Suprapubic skin (tissue), 4 donors: ENCODE results near the gene AFG1L. TPM values are rescaled to one million over a fixed set of nuclear protein-coding genes. Genes with fewer than 3 reads are reported as not detected.
"Not testable (repeated sequence)": the region's sequence is repeated elsewhere in the genome, so short reads cannot be mapped to it uniquely, and the experiment has no call there.

Experiments used
- DNase-seq, 2 donors: peaks; one replicate each; pipeline ENCODE4 v3.0.0-alpha.2; 2019; ENCODE audit warnings: low spot score in 2 of 2
- H3K27ac ChIP-seq: fragments of 200-600 bp; sonication (generic); one replicate; pipeline ENCODE4 v1.5.1; 2019
- H3K27me3 ChIP-seq: fragments of 200-600 bp; sonication (generic); one replicate; pipeline ENCODE4 v1.5.1; 2019
- H3K36me3 ChIP-seq: fragments of 200-600 bp; sonication (generic); one replicate; pipeline ENCODE4 v1.5.1; 2019
- H3K4me1 ChIP-seq: fragments of 200-600 bp; sonication (generic); one replicate; pipeline ENCODE4 v1.5.1; 2019
- H3K4me3 ChIP-seq: fragments of 200-600 bp; sonication (generic); one replicate; pipeline ENCODE4 v1.5.1; 2019; ENCODE audit warnings: mild to moderate bottlenecking
- H3K9me3 ChIP-seq: fragments of 200-600 bp; sonication (generic); one replicate; pipeline ENCODE4 v1.5.1; 2019
- EP300 ChIP-seq: sonication (generic); formaldehyde crosslinking; IDR thresholded peaks from one replicate; pipeline ENCODE4 v1.6.1; 2017; ENCODE audit warnings: antibody characterized with exemption
- POLR2A ChIP-seq, 2 donors: fragments of 450-650 bp; IDR thresholded peaks; one replicate each; pipeline ENCODE4 v1.6.1; 2017; ENCODE audit warnings: antibody characterized with exemption in 2 of 2, mild to moderate bottlenecking in 2 of 2, moderate library complexity in 2 of 2
- POLR2AphosphoS5 ChIP-seq, 3 donors: sonication (generic); formaldehyde crosslinking; IDR thresholded peaks; one replicate each; pipeline ENCODE4 v1.6.1; 2017; ENCODE audit warnings: antibody characterized with exemption in 3 of 3
- whole genome bisulfite sequencing: methylation state at CpG from one replicate; pipeline ENCODE4 v1.1.5; 2018; 5-methylcytosine and 5-hydroxymethylcytosine counted together
- total RNA-seq, 4 donors: library from RNA; depleted of rRNA; stranded (reverse); fragments of >200 nt; gene quantifications; one replicate each; pipeline ENCODE4 v1.1.0, GENCODE V29; 2016
- TF ChIP-seq, protein P1 (sequence below), 2 donors: fragments of 200-600 bp in 1 of 2; fragments of 450-650 bp in 1 of 2; sonication (generic) in 1 of 2; IDR thresholded peaks; one replicate each; pipeline ENCODE4 v1.5.1; 2016 to 2019; ENCODE audit warnings: antibody characterized with exemption in 2 of 2, mild to moderate bottlenecking in 1 of 2, moderate library complexity in 1 of 2

AFG1L gene
- total RNA-seq, 4 donors from 2014 or later, result 1.3 to 7.4 (median 3.0) TPM

DNA sequence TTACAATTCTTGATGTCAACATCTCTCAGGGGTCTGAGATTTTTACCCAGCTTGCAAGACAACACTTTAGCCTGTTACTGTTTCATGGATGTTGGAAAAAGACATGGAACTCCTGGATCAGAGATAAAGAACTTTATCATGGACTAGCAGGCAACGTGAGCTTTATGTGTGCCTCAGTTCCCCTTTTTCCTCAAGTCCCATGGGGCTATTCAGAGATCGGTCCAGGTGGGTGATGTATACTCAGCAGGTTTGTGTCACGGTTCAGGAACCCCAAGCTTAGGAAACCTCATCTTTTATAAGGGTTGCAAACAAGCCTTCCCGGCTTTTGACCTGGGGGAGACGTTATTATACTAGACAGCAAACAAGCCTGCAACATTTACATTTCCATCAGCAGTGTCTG, 15.0 kb downstream of the AFG1L start:
- WGBS, result 96% methylated on average over 5 of the region's 5 CpGs
- TF ChIP-seq POLR2A (IDR thresholded peaks at IDR 0.05), result no peak
- TF ChIP-seq, protein P1, sequence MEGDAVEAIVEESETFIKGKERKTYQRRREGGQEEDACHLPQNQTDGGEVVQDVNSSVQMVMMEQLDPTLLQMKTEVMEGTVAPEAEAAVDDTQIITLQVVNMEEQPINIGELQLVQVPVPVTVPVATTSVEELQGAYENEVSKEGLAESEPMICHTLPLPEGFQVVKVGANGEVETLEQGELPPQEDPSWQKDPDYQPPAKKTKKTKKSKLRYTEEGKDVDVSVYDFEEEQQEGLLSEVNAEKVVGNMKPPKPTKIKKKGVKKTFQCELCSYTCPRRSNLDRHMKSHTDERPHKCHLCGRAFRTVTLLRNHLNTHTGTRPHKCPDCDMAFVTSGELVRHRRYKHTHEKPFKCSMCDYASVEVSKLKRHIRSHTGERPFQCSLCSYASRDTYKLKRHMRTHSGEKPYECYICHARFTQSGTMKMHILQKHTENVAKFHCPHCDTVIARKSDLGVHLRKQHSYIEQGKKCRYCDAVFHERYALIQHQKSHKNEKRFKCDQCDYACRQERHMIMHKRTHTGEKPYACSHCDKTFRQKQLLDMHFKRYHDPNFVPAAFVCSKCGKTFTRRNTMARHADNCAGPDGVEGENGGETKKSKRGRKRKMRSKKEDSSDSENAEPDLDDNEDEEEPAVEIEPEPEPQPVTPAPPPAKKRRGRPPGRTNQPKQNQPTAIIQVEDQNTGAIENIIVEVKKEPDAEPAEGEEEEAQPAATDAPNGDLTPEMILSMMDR (IDR thresholded peaks at IDR 0.05), result no peak
- no peak for TF ChIP-seq POLR2AphosphoS5 (IDR thresholded peaks at IDR 0.05)
- no peak for TF ChIP-seq EP300

DNA sequence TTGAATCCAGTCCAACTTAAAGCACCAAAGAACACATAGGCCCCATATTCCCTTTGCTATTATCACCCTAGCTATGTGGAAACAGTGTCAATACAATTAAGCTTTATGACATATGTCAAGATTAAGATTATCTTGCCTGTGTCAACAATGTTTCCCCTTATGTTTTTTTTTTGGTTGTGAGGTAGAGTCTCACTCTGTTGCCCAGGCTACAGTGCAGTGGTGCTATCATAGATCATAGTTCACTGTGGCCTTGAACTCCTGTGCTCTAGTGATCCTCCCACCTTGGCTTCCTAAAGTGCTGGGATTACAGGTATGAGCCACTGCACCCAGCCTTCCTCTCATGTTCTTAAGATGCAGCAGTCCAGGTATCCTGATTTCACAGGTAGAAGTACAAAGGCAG, 17.8 kb downstream of the AFG1L start:
- no peaks in the 10 kb centered on the region for H3K36me3 ChIP-seq
- H3K9me3 ChIP-seq, result no peaks in the 10 kb centered on the region
- no peak overlapping the region for H3K4me3 ChIP-seq
- H3K4me1 ChIP-seq, result no peaks in the 10 kb centered on the region
- no peak for TF ChIP-seq POLR2A (IDR thresholded peaks at IDR 0.05)
- no peak for TF ChIP-seq POLR2AphosphoS5 (IDR thresholded peaks at IDR 0.05)
- TF ChIP-seq, protein P1 (IDR thresholded peaks at IDR 0.05), result no peak
- no peak for TF ChIP-seq EP300
- no peak overlapping the region for H3K27ac ChIP-seq
- no peak for DNase-seq
- H3K27me3 ChIP-seq, result no peaks in the 10 kb centered on the region

More for the DNA sequence above, 15.0 kb downstream of the AFG1L start:
- Histone ChIP-seq H3K36me3 (no peaks in the 10 kb centered on the region), H3K27me3 (no peaks in the 10 kb centered on the region), H3K4me3 (no peak overlapping the region), H3K4me1 (no peaks in the 10 kb centered on the region), H3K27ac (no peak overlapping the region), H3K9me3 (no peaks in the 10 kb centered on the region)
- no peak for DNase-seq

DNA sequence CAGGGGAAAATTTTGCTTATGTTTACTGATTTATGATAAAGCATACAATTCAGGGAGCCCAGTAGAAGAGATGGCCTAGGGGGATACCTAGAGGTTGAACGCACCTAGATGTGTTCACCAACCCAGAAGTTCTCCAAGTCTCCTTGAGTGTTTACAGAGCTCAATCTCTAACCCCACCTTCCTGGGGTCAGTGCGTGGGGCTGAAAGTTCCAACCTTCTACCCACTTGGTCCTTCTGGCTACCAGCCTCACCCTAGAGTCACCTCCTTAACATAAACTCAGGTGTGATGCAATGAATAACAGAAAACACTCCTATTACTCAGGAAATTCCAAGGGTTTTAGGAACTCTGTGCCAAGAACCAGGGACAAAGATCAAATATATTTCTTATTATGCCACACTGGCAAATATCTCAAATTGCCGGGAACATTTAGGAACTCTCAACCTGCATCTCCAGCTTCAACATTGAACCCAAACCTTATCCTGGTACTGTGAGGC, 26.4 kb downstream of the AFG1L start:
- Histone ChIP-seq H3K36me3 (no peaks in the 10 kb centered on the region), H3K4me3 (no peak overlapping the region), H3K4me1 (no peaks in the 10 kb centered on the region), H3K27me3 (no peaks in the 10 kb centered on the region), H3K9me3 (no peaks in the 10 kb centered on the region), H3K27ac (no peak overlapping the region)
- no peak for TF ChIP-seq EP300
- no peak for TF ChIP-seq POLR2AphosphoS5 (IDR thresholded peaks at IDR 0.05)
- TF ChIP-seq, protein P1 (IDR thresholded peaks at IDR 0.05), result no peak
- no peak for TF ChIP-seq POLR2A (IDR thresholded peaks at IDR 0.05)
- DNase-seq, result no peak
- WGBS, result 90% methylated on average over 3 of the region's 3 CpGs

DNA sequence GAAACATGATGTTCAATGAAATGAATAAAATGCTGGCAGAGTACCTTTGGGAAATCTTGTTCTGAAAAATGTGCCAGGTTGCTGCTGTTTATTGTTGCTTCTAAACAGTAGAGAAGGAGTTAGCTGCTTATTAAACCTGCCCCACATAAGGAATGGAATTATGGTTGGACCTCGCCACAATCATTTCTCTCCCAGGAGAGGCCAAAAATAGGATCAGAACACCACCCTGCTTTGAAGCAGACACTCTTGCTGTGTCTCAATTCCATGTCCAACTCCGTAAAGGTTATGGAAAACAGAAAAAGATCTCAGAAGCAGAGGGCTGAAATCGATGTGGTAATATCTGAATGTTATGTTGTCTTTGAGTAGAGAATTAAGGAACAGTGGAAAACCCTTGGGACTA, 27.9 kb downstream of the AFG1L start:
- WGBS, result 70% methylated on average over 3 of the region's 3 CpGs
- no peak for DNase-seq
- no peaks in the 10 kb centered on the region for H3K27me3 ChIP-seq
- no peak overlapping the region for H3K27ac ChIP-seq
- no peak for TF ChIP-seq EP300
- TF ChIP-seq POLR2A (IDR thresholded peaks at IDR 0.05), result no peak
- TF ChIP-seq, protein P1 (IDR thresholded peaks at IDR 0.05), result no peak
- TF ChIP-seq POLR2AphosphoS5 (IDR thresholded peaks at IDR 0.05), result no peak
- no peaks in the 10 kb centered on the region for H3K9me3 ChIP-seq
- H3K4me3 ChIP-seq, result no peak overlapping the region
- peaks cover 5% of the 10 kb centered on the region for H3K36me3 ChIP-seq
- H3K4me1 ChIP-seq, result no peaks in the 10 kb centered on the region

DNA sequence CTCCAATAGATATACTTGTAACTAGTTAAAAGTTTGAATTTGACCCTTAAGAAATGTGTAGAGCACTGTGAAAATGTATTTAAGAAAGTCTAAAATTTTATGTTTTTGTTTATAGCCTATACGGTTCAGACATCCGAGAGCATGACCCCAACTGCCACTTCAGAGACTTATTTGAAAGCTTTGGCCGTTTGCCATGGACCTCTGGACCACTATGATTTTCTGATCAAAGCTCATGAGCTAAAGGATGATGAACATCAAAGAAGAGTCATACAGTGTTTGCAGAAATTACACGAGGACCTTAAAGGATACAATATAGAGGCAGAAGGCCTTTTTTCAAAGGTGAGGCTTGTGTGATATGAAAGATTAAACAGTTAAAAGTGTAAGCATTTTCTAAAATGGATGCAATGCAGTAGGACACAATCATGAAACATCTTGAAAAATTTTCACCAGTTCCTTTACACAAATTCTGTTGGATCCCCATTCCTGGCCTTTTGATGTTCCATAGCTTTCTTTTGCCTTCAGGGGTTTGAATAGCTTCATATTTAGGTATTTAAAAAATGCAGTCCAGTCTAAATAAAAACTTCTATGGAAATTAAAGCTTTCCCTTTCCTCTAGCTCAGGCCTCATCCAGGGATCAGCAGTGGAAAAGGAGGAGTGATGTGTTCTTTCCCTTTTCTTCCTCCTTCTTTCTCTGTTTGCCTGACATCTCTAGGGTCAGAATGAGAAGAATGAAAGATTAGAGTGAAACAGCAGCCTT, 29.0 kb downstream of the AFG1L start:
- TF ChIP-seq, protein P1 (IDR thresholded peaks at IDR 0.05), result no peak
- TF ChIP-seq POLR2AphosphoS5 (IDR thresholded peaks at IDR 0.05) (no peak), POLR2A (IDR thresholded peaks at IDR 0.05) (no peak), EP300 (no peak)
- Histone ChIP-seq H3K27ac (no peak overlapping the region), H3K4me1 (no peaks in the 10 kb centered on the region), H3K36me3 (peaks cover 5% of the 10 kb centered on the region), H3K9me3 (no peaks in the 10 kb centered on the region), H3K4me3 (no peak overlapping the region), H3K27me3 (no peaks in the 10 kb centered on the region)
- DNase-seq, result no peak
- WGBS, result 76% methylated on average over 4 of the region's 4 CpGs

DNA sequence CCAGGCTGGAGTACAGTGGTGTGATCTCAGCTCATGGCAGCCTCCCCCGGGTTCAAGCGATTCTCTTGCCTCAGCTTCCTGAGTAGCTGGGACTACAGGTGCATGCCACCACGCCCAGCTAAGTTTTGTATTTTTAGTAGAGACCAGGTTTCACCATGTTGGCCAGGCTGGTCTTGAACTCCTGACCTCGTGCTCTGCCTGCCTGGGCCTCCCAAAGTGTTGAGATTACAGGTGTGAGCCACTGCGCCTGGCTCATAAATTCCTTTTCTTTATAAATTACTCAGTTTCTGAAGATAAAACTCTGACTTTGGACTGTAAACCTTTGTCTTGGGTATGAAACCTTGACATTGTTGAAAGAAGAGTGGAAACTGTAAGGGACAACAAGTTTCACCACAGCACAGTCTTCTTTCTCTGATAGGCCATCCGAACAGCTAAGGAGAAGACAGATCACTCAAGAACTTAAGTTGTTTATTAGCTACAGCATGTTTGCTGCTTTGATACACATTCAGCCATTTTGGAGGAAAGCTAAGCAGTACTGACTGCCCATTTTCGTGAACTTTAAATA, 35.4 kb downstream of the AFG1L start:
- H3K36me3 ChIP-seq, DNase-seq, H3K4me1 ChIP-seq, H3K9me3 ChIP-seq, H3K27ac ChIP-seq, H3K4me3 ChIP-seq, H3K27me3 ChIP-seq: not testable (repeated sequence)
- 96% methylated on average over 7 of the region's 7 CpGs for WGBS
